ENCODE results near the gene PFKFB3. TPM values are rescaled to one million over a fixed set of nuclear protein-coding genes. Genes with fewer than 3 reads are reported as not detected.
A peak's percentile ranks its signal among the peaks of the same experiment; 100 is the strongest.
"Not testable (repeated sequence)": the region's sequence is repeated elsewhere in the genome, so short reads cannot be mapped to it uniquely, and the experiment has no call there.

Gene PFKFB3
- total and polyA plus RNA-seq, 4 donors, result 31.4 to 140 (median 80.6) TPM

GRCh38 chr10:6182454-6183098, 20.2 kb upstream of the PFKFB3 start:
- ATAC-seq (ENCODE audit: low FRiP score), result peak; percentile 26
- H3K36me3 ChIP-seq (ENCODE audit: control insufficient read depth in 1 of 2, insufficient read depth in 2 of 2, low read length in 1 of 2), result no peaks in the 10 kb centered on the region
- H3K9me3 ChIP-seq (ENCODE audit: control insufficient read depth, low read length), result no peaks in the 10 kb centered on the region
- H3K4me1 ChIP-seq (ENCODE audit: control insufficient read depth in 1 of 2, insufficient read depth in 2 of 2, low read length in 2 of 2), result no peaks in the 10 kb centered on the region
- intact Hi-C loops (cut with DNase I), result no loop called here
- DNase-seq, result no peak
- H3K4me3 ChIP-seq (ENCODE audit: low read length in 2 of 2), result no peak overlapping the region
- H3K27me3 ChIP-seq (ENCODE audit: control insufficient read depth in 1 of 2, insufficient read depth in 2 of 2, low read length in 1 of 2), result no peaks in the 10 kb centered on the region
- H3K27ac ChIP-seq (ENCODE audit: low read depth in 1 of 2, low read length in 2 of 2), result no peak overlapping the region
- 42 to 44% methylated on average over 16 of the region's 16 CpGs for WGBS, 2 donors

- Histone ChIP-seq H3K27me3 (ENCODE audit: control insufficient read depth in 1 of 2, insufficient read depth in 2 of 2, low read length in 1 of 2) (no peaks in the 10 kb centered on the region), H3K27ac (ENCODE audit: low read depth in 1 of 2, low read length in 2 of 2) (no peak overlapping the region), H3K4me3 (ENCODE audit: low read length in 2 of 2) (no peak overlapping the region), H3K4me1 (ENCODE audit: control insufficient read depth in 1 of 2, insufficient read depth in 2 of 2, low read length in 2 of 2) (no peaks in the 10 kb centered on the region), H3K9me3 (ENCODE audit: control insufficient read depth, low read length) (no peaks in the 10 kb centered on the region), H3K36me3 (ENCODE audit: control insufficient read depth in 1 of 2, insufficient read depth in 2 of 2, low read length in 1 of 2) (no peaks in the 10 kb centered on the region)
- no peak for ATAC-seq (ENCODE audit: low FRiP score)
- DNase-seq, result no peak
- intact Hi-C loops (cut with DNase I), result no loop called here
- WGBS, 2 donors, result 90% methylated on average over 18 of the region's 18 CpGs
Measured at GRCh38 chr10:6185039-6185716, 17.6 kb upstream of the PFKFB3 start.

- WGBS, 2 donors, result 85 to 91% methylated on average over 9 of the region's 9 CpGs
- intact Hi-C loops (cut with DNase I), result no loop called here
Measured at GRCh38 chr10:6186894-6187256, 15.9 kb upstream of the PFKFB3 start.

GRCh38 chr10:6187278-6187677, 15.5 kb upstream of the PFKFB3 start:
- no peak for DNase-seq
- no peak overlapping the region for H3K4me3 ChIP-seq (ENCODE audit: low read length in 2 of 2)
- no peaks in the 10 kb centered on the region for H3K4me1 ChIP-seq (ENCODE audit: control insufficient read depth in 1 of 2, insufficient read depth in 2 of 2, low read length in 2 of 2)
- WGBS, 2 donors, result 94 to 95% methylated on average over 6 of the region's 6 CpGs
- intact Hi-C loops (cut with DNase I), result no loop called here
- no peaks in the 10 kb centered on the region for H3K27me3 ChIP-seq (ENCODE audit: control insufficient read depth in 1 of 2, insufficient read depth in 2 of 2, low read length in 1 of 2)
- no peaks in the 10 kb centered on the region for H3K36me3 ChIP-seq (ENCODE audit: control insufficient read depth in 1 of 2, insufficient read depth in 2 of 2, low read length in 1 of 2)
- ATAC-seq (ENCODE audit: low FRiP score), result no peak
- no peak overlapping the region for H3K27ac ChIP-seq (ENCODE audit: low read depth in 1 of 2, low read length in 2 of 2)
- no peaks in the 10 kb centered on the region for H3K9me3 ChIP-seq (ENCODE audit: control insufficient read depth, low read length)

More at GRCh38 chr10:6186894-6187256, 15.9 kb upstream of the PFKFB3 start:
- no peak for DNase-seq
- no peak overlapping the region for H3K27ac ChIP-seq (ENCODE audit: low read depth in 1 of 2, low read length in 2 of 2)
- H3K9me3 ChIP-seq (ENCODE audit: control insufficient read depth, low read length), result no peaks in the 10 kb centered on the region
- no peaks in the 10 kb centered on the region for H3K36me3 ChIP-seq (ENCODE audit: control insufficient read depth in 1 of 2, insufficient read depth in 2 of 2, low read length in 1 of 2)
- H3K4me3 ChIP-seq (ENCODE audit: low read length in 2 of 2), result no peak overlapping the region
- no peaks in the 10 kb centered on the region for H3K27me3 ChIP-seq (ENCODE audit: control insufficient read depth in 1 of 2, insufficient read depth in 2 of 2, low read length in 1 of 2)
- no peaks in the 10 kb centered on the region for H3K4me1 ChIP-seq (ENCODE audit: control insufficient read depth in 1 of 2, insufficient read depth in 2 of 2, low read length in 2 of 2)
- ATAC-seq (ENCODE audit: low FRiP score), result no peak

GRCh38 chr10:6190033-6190432, 12.7 kb upstream of the PFKFB3 start:
- WGBS, 2 donors, result 96 to 98% methylated on average over 9 of the region's 9 CpGs
- H3K4me3 ChIP-seq (ENCODE audit: low read length in 2 of 2); H3K27me3 ChIP-seq (ENCODE audit: control insufficient read depth in 1 of 2, insufficient read depth in 2 of 2, low read length in 1 of 2); H3K27ac ChIP-seq (ENCODE audit: low read depth in 1 of 2, low read length in 2 of 2); DNase-seq; intact Hi-C loops (cut with DNase I); H3K9me3 ChIP-seq (ENCODE audit: control insufficient read depth, low read length); H3K4me1 ChIP-seq (ENCODE audit: control insufficient read depth in 1 of 2, insufficient read depth in 2 of 2, low read length in 2 of 2); ATAC-seq (ENCODE audit: low FRiP score); H3K36me3 ChIP-seq (ENCODE audit: control insufficient read depth in 1 of 2, insufficient read depth in 2 of 2, low read length in 1 of 2): not testable (repeated sequence)

- H3K9me3 ChIP-seq (ENCODE audit: control insufficient read depth, low read length), result no peaks in the 10 kb centered on the region
- H3K27me3 ChIP-seq (ENCODE audit: control insufficient read depth in 1 of 2, insufficient read depth in 2 of 2, low read length in 1 of 2), result no peaks in the 10 kb centered on the region
- intact Hi-C loops (cut with DNase I), result no loop called here
- 64 to 67% methylated on average over 8 of the region's 8 CpGs for WGBS, 2 donors
- ATAC-seq (ENCODE audit: low FRiP score), result no peak
- peak overlapping the region in 1 of 2 donors; percentile 79 for H3K27ac ChIP-seq (ENCODE audit: low read depth in 1 of 2, low read length in 2 of 2)
- H3K4me3 ChIP-seq (ENCODE audit: low read length in 2 of 2), result no peak overlapping the region
- no peaks in the 10 kb centered on the region for H3K36me3 ChIP-seq (ENCODE audit: control insufficient read depth in 1 of 2, insufficient read depth in 2 of 2, low read length in 1 of 2)
- DNase-seq, result peak in 1 of 2 donors; percentile 36
- H3K4me1 ChIP-seq (ENCODE audit: control insufficient read depth in 1 of 2, insufficient read depth in 2 of 2, low read length in 2 of 2), result peaks cover 4 to 7% of the 10 kb centered on the region in 2 donors
Measured at GRCh38 chr10:6191147-6191546, 11.6 kb upstream of the PFKFB3 start.

GRCh38 chr10:6191569-6191968, 11.2 kb upstream of the PFKFB3 start:
- H3K27me3 ChIP-seq (ENCODE audit: control insufficient read depth in 1 of 2, insufficient read depth in 2 of 2, low read length in 1 of 2), result no peaks in the 10 kb centered on the region
- peak overlapping the region in 1 of 2 donors; percentile 79 for H3K27ac ChIP-seq (ENCODE audit: low read depth in 1 of 2, low read length in 2 of 2)
- DNase-seq (peak in 1 of 2 donors; percentile 41), ATAC-seq (ENCODE audit: low FRiP score) (no peak)
- intact Hi-C loops (cut with DNase I), result no loop called here
- WGBS, 2 donors, result 69 to 70% methylated on average over 19 of the region's 19 CpGs
- no peak overlapping the region for H3K4me3 ChIP-seq (ENCODE audit: low read length in 2 of 2)
- H3K4me1 ChIP-seq (ENCODE audit: control insufficient read depth in 1 of 2, insufficient read depth in 2 of 2, low read length in 2 of 2), result peaks cover 4 to 7% of the 10 kb centered on the region in 2 donors
- no peaks in the 10 kb centered on the region for H3K36me3 ChIP-seq (ENCODE audit: control insufficient read depth in 1 of 2, insufficient read depth in 2 of 2, low read length in 1 of 2)
- H3K9me3 ChIP-seq (ENCODE audit: control insufficient read depth, low read length), result no peaks in the 10 kb centered on the region

- H3K4me3 ChIP-seq (ENCODE audit: low read length in 2 of 2); H3K36me3 ChIP-seq (ENCODE audit: control insufficient read depth in 1 of 2, insufficient read depth in 2 of 2, low read length in 1 of 2); ATAC-seq (ENCODE audit: low FRiP score); H3K27me3 ChIP-seq (ENCODE audit: control insufficient read depth in 1 of 2, insufficient read depth in 2 of 2, low read length in 1 of 2); DNase-seq; H3K4me1 ChIP-seq (ENCODE audit: control insufficient read depth in 1 of 2, insufficient read depth in 2 of 2, low read length in 2 of 2); intact Hi-C loops (cut with DNase I); H3K9me3 ChIP-seq (ENCODE audit: control insufficient read depth, low read length): not testable (repeated sequence)
- 97 to 98% methylated on average over 5 of the region's 5 CpGs for WGBS, 2 donors
- H3K27ac ChIP-seq (ENCODE audit: low read depth in 1 of 2, low read length in 2 of 2), result peak overlapping the region in 1 of 2 donors; percentile 80
Measured at GRCh38 chr10:6193342-6193741, 9.4 kb upstream of the PFKFB3 start.

GRCh38 chr10:6194311-6194710, 8.4 kb upstream of the PFKFB3 start:
- WGBS, 2 donors, result 97 to 98% methylated on average over 6 of the region's 6 CpGs
- no peak for DNase-seq
- Histone ChIP-seq H3K4me1 (ENCODE audit: control insufficient read depth in 1 of 2, insufficient read depth in 2 of 2, low read length in 2 of 2) (peaks cover 4 to 7% of the 10 kb centered on the region in 2 donors), H3K4me3 (ENCODE audit: low read length in 2 of 2) (no peak overlapping the region), H3K27ac (ENCODE audit: low read depth in 1 of 2, low read length in 2 of 2) (peak overlapping the region in 1 of 2 donors; percentile 99), H3K9me3 (ENCODE audit: control insufficient read depth, low read length) (no peaks in the 10 kb centered on the region), H3K36me3 (ENCODE audit: control insufficient read depth in 1 of 2, insufficient read depth in 2 of 2, low read length in 1 of 2) (no peaks in the 10 kb centered on the region), H3K27me3 (ENCODE audit: control insufficient read depth in 1 of 2, insufficient read depth in 2 of 2, low read length in 1 of 2) (no peaks in the 10 kb centered on the region)
- no peak for ATAC-seq (ENCODE audit: low FRiP score)
- intact Hi-C loops (cut with DNase I), result no loop called here

Measured in aorta (tissue), 5 donors.